ENCODE measurements around the gene CCDC157.

The CCDC157 gene

GRCh38 chr22:30354644-30355043 lies 2.2 kb upstream of the CCDC157 start:
- TF ChIP-seq MYC (IDR thresholded peaks at IDR 0.05; ENCODE audit: low read depth, low read length) (no peak), CTCF (IDR thresholded peaks at IDR 0.05; ENCODE audit: low read depth, low read length) (no peak), POLR2A (IDR thresholded peaks at IDR 0.05; ENCODE audit: extremely low read depth, insufficient read length) (no peak)
- TF ChIP-seq, protein P1, sequence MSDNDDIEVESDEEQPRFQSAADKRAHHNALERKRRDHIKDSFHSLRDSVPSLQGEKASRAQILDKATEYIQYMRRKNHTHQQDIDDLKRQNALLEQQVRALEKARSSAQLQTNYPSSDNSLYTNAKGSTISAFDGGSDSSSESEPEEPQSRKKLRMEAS (IDR thresholded peaks at IDR 0.05; ENCODE audit: low read depth, low read length), result no peak
- DNase-seq (ENCODE audit: low read depth), result no peak
- H3K4me3 ChIP-seq (ENCODE audit: low read depth, low read length), result no peak overlapping the region

DNA sequence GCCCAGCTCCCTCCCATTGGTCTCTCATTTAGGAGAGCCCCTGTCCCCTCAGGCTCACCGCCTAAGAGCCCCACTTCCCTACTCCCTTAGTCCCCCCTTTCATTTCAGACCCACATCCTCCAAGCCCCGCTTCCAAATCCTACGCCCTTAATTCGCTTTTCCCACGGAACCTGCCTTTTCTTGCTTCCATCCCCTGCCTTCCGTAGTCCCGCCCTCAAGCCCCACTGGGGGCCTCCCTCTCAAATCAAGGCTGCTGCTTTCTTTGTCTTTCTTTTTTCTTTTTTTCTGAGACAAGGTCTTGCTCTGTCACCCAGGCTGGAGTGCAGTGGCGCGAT lies 396 bp downstream of the CCDC157 start:
- H3K4me3 ChIP-seq (ENCODE audit: low read depth, low read length), result peak overlapping the region; percentile 98
- TF ChIP-seq, protein P1 (IDR thresholded peaks at IDR 0.05; ENCODE audit: low read depth, low read length), result no peak
- TF ChIP-seq POLR2A (IDR thresholded peaks at IDR 0.05; ENCODE audit: extremely low read depth, insufficient read length) (no peak), CTCF (IDR thresholded peaks at IDR 0.05; ENCODE audit: low read depth, low read length) (no peak), MYC (IDR thresholded peaks at IDR 0.05; ENCODE audit: low read depth, low read length) (no peak)
- no peak for DNase-seq (ENCODE audit: low read depth)

DNA sequence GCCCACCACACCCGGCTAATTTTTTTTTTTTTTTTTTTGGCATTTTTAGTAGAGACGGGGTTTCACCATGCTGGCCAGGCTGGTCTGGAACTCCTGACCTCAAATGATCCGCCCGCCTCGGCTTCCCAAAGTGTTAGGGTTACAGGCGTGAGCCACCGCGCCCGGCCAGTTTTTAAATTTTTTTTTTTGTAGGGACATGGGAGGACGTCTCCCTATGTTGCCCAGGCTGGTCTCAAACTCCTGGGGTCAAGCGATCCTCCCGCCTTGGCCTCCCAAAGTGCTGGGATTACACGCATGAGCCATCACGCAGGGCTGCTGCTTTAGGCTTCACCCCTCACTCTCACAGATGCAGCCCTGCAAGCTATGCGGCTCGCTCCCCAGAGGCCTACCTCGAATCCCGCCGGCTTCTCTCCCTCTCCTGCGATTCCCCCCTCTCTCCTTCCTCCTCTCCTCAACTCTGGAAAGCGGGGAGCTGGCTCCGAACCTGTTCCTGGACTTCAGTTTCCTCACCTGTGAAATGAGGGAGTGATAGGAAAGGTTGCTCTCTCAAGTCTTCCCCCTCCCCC lies 926 bp downstream of the CCDC157 start:
- TF ChIP-seq, protein P1 (IDR thresholded peaks at IDR 0.05; ENCODE audit: low read depth, low read length), result no peak
- no peak overlapping the region for H3K4me3 ChIP-seq (ENCODE audit: low read depth, low read length)
- DNase-seq (ENCODE audit: low read depth), result no peak

DNA sequence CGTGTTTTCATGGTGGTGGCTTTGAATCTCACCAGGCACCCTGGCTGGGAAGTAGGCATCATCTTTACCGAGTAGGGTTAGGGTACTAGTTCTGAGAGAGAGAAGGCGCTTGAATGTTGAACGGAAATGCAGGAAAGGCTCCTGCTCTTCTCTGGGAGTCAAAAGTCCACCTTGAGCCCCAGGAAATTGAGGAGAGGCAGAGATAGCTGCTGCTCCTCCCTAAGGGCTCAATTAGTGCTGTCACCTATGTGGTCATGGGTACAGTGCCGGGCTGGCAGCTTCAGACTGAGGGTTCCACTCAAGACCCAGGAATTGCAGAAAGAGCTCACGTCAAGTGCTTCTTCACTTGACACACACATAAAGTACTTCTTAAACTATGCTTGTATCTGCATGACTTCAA lies 1.7 kb downstream of the CCDC157 start:
- DNase-seq (ENCODE audit: low read depth), result no peak
- no peak for TF ChIP-seq POLR2A (IDR thresholded peaks at IDR 0.05; ENCODE audit: extremely low read depth, insufficient read length)
- TF ChIP-seq, protein P1 (IDR thresholded peaks at IDR 0.05; ENCODE audit: low read depth, low read length), result no peak
- TF ChIP-seq MYC (IDR thresholded peaks at IDR 0.05; ENCODE audit: low read depth, low read length), result no peak
- no peak for TF ChIP-seq CTCF (IDR thresholded peaks at IDR 0.05; ENCODE audit: low read depth, low read length)
- no peak overlapping the region for H3K4me3 ChIP-seq (ENCODE audit: low read depth, low read length)

DNA sequence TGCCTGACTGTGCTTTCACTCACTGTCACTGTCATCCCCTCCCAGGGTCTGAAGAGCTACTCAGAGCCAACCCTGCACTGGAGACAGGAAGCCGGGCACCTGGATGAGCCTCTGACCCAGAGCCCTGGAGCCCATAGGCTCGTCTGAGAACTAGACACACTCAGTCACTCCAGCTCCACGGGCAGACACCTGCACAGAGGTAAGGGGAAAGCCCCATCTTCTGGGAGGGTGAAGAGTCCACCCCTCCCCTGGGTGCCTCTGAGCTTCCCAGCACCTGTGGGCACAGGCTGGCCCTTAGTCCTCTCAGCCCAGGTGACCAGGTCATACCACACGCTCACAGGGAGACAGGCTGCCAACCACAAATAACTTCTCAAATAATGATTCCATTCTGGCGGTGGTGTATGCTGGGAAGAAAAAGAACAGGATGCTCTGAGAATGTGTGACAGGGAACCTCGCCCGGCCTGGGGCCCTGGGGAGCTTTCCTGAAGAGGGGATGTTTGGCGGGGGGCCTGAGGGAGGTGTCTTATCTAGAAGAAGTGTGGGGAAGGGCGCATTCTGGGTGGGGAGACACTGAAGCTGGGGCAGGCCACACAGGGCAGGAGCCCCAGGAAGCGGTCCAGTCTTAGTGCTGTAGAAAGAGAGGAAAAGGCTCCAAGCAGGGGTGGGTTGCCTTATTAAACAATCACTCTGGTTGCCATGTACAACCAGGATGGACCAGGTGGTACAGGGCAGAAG lies 5.3 kb downstream of the CCDC157 start:
- no peak for DNase-seq (ENCODE audit: low read depth)
- no peak overlapping the region for H3K4me3 ChIP-seq (ENCODE audit: low read depth, low read length)
- TF ChIP-seq, protein P1 (IDR thresholded peaks at IDR 0.05; ENCODE audit: low read depth, low read length), result no peak
- no peak for TF ChIP-seq CTCF (IDR thresholded peaks at IDR 0.05; ENCODE audit: low read depth, low read length)
- no peak for TF ChIP-seq POLR2A (IDR thresholded peaks at IDR 0.05; ENCODE audit: extremely low read depth, insufficient read length)
- TF ChIP-seq MYC (IDR thresholded peaks at IDR 0.05; ENCODE audit: low read depth, low read length), result no peak

GRCh38 chr22:30362651-30363281 lies 6.0 kb downstream of the CCDC157 start:
- H3K4me3 ChIP-seq (ENCODE audit: low read depth, low read length), result no peak overlapping the region
- no peak for DNase-seq (ENCODE audit: low read depth)
- TF ChIP-seq CTCF (IDR thresholded peaks at IDR 0.05; ENCODE audit: low read depth, low read length) (no peak), POLR2A (IDR thresholded peaks at IDR 0.05; ENCODE audit: extremely low read depth, insufficient read length) (no peak), MYC (IDR thresholded peaks at IDR 0.05; ENCODE audit: low read depth, low read length) (no peak)
- TF ChIP-seq, protein P1 (IDR thresholded peaks at IDR 0.05; ENCODE audit: low read depth, low read length), result no peak
